Type B pancreatic cell (in vitro differentiated cells): Measurements from ENCODE around the gene AGXT. TPM values are rescaled to one million over a fixed set of nuclear protein-coding genes. Genes with fewer than 3 reads are reported as not detected.
"Not testable (repeated sequence)": the region's sequence is repeated elsewhere in the genome, so short reads cannot be mapped to it uniquely, and the experiment has no call there.

Experiments
- DNase-seq: peaks from one replicate; pipeline ENCODE4 v3.0.0; 2021; ENCODE audit warnings: mixed read lengths; ENCODE audit not compliant: unreplicated experiment; ENCODE audit errors: extremely low spot score
- H3K27ac Mint-ChIP-seq: 2 replicates; pipeline ENCODE4 v1.8.0; 2021; ENCODE audit warnings: mild to moderate bottlenecking, mixed read lengths
- H3K27me3 Mint-ChIP-seq: 2 replicates; pipeline ENCODE4 v1.8.0; 2021; ENCODE audit warnings: mixed read lengths
- H3K36me3 Mint-ChIP-seq: 2 replicates; pipeline ENCODE4 v1.8.0; 2021; ENCODE audit warnings: mixed read lengths
- H3K4me1 Mint-ChIP-seq: one replicate; pipeline ENCODE4 v1.8.0; 2021; ENCODE audit warnings: mixed read lengths; ENCODE audit not compliant: unreplicated experiment
- H3K4me3 Mint-ChIP-seq: 2 replicates; pipeline ENCODE4 v1.8.0; 2021; ENCODE audit warnings: mild to moderate bottlenecking, mixed read lengths
- H3K9me3 Mint-ChIP-seq: 2 replicates; pipeline ENCODE4 v1.8.0; 2021; ENCODE audit warnings: mixed read lengths
- CTCF ChIP-seq: fragments of 200-600 bp; sonication (generic); conservative IDR thresholded peaks from 2 replicates; pipeline ENCODE4 v1.5.0; 2021; ENCODE audit warnings: antibody characterized with exemption, mild to moderate bottlenecking
- total RNA-seq: library from RNA; stranded (reverse); gene quantifications from 2 replicates; pipeline ENCODE4 v1.2.1, GENCODE V29; 2021; ENCODE audit warnings: low replicate concordance

AGXT gene
- total RNA-seq, 1 donor from 2014 or later, result 0.51 TPM

- peaks cover 23% of the 10 kb centered on the region for H3K27me3 Mint-ChIP-seq
- no peaks in the 10 kb centered on the region for H3K4me1 Mint-ChIP-seq
- no peak for DNase-seq
- H3K4me3 Mint-ChIP-seq, result no peak overlapping the region
- H3K9me3 Mint-ChIP-seq, result no peaks in the 10 kb centered on the region
- no peak overlapping the region for H3K27ac Mint-ChIP-seq
- H3K36me3 Mint-ChIP-seq, result no peaks in the 10 kb centered on the region
- TF ChIP-seq CTCF, result no peak
These were observed 31.7 kb upstream of the AGXT start for GRCh38 chr2:240836781-240837467.

- H3K4me3 Mint-ChIP-seq, result no peak overlapping the region
- no peaks in the 10 kb centered on the region for H3K4me1 Mint-ChIP-seq
- no peaks in the 10 kb centered on the region for H3K36me3 Mint-ChIP-seq
- DNase-seq, result no peak
- TF ChIP-seq CTCF, result no peak
- peaks cover 27% of the 10 kb centered on the region for H3K27me3 Mint-ChIP-seq
- no peaks in the 10 kb centered on the region for H3K9me3 Mint-ChIP-seq
- H3K27ac Mint-ChIP-seq, result no peak overlapping the region
These were observed 31.0 kb upstream of the AGXT start for GRCh38 chr2:240837621-240838020.

- TF ChIP-seq CTCF, result no peak
- H3K36me3 Mint-ChIP-seq, result no peaks in the 10 kb centered on the region
- no peak overlapping the region for H3K4me3 Mint-ChIP-seq
- H3K4me1 Mint-ChIP-seq, result no peaks in the 10 kb centered on the region
- H3K27me3 Mint-ChIP-seq, result peaks cover 39% of the 10 kb centered on the region
- H3K9me3 Mint-ChIP-seq, result no peaks in the 10 kb centered on the region
- H3K27ac Mint-ChIP-seq, result no peak overlapping the region
- DNase-seq, result no peak
These were observed 29.2 kb upstream of the AGXT start for GRCh38 chr2:240839152-240840143.

- no peaks in the 10 kb centered on the region for H3K9me3 Mint-ChIP-seq
- H3K36me3 Mint-ChIP-seq, result no peaks in the 10 kb centered on the region
- no peak for DNase-seq
- no peak overlapping the region for H3K27ac Mint-ChIP-seq
- peak; percentile 78 for TF ChIP-seq CTCF
- peaks cover 38% of the 10 kb centered on the region for H3K27me3 Mint-ChIP-seq
- no peaks in the 10 kb centered on the region for H3K4me1 Mint-ChIP-seq
- H3K4me3 Mint-ChIP-seq, result no peak overlapping the region
These were observed 28.1 kb upstream of the AGXT start for GRCh38 chr2:240840435-240841060.

GRCh38 chr2:240846309-240846708, 22.3 kb upstream of the AGXT start:
- not testable (repeated sequence) for H3K27ac Mint-ChIP-seq, DNase-seq, H3K4me3 Mint-ChIP-seq, H3K4me1 Mint-ChIP-seq, H3K9me3 Mint-ChIP-seq, H3K36me3 Mint-ChIP-seq
- H3K27me3 Mint-ChIP-seq, result peaks cover 32% of the 10 kb centered on the region
